ENCODE data around the gene TNP2. TPM values are rescaled to one million over a fixed set of nuclear protein-coding genes. Genes with fewer than 3 reads are reported as not detected.

The TNP2 gene
- polyA plus RNA-seq, 1 of the 3 experiments (the other 2 are of a cell fraction) = not detected

DNA sequence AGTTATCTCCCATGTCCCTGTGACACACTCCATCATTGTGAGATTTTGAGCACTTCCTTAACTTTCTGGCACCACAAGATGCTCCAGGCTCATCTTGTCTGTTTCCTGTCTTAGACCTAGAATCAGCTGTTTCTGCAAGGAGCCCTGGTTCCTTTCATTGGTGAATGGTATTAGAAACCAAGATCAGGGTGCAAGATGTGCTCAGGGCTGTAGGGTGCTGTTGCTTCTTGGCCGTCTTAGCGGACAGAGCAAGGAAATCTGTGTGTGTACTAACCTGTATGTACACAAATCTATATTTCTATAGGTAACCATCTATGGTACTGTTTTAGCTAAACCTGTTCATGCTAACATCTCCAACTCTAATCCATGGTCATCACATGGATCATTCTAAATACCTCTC is 20.1 kb upstream of the TNP2 start:
- WGBS (ENCODE audit: low lambda C conversion rate) = 94% methylated on average over 2 of the region's 2 CpGs
- Histone ChIP-seq H3K27me3 (ENCODE audit: insufficient read depth) (no peaks in the 10 kb centered on the region; the same call in 1 of the 2 replicates), H3K4me2 (no peak overlapping the region), H3K9me3 (no peaks in the 10 kb centered on the region), H3K4me3 (ENCODE audit: low read depth in 2 of 2, low read length in 1 of 2) (no peak overlapping the region), H3K27ac (ENCODE audit: low read depth in 2 of 2, low read length in 1 of 2) (no peak overlapping the region), H3K79me2 (ENCODE audit: insufficient read depth) (no peaks in the 10 kb centered on the region), H2AFZ (ENCODE audit: low read depth) (no peak overlapping the region), H3K9ac (no peak overlapping the region), H4K20me1 (ENCODE audit: insufficient read depth) (no peaks in the 10 kb centered on the region), H3K36me3 (replicated peaks in 1 of 2; ENCODE audit: control insufficient read depth in 1 of 2, insufficient read depth in 2 of 2, low read length in 1 of 2) (no peaks in the 10 kb centered on the region), H3K9me2 (no peaks in the 10 kb centered on the region), H3K4me1 (ENCODE audit: control insufficient read depth in 1 of 2, insufficient read depth in 2 of 2, low read depth in 1 of 2, low read length in 1 of 2) (no peaks in the 10 kb centered on the region; a peak in 1 of 4 replicates), H3F3A (replicated peaks; ENCODE audit: insufficient read depth) (no peaks in the 10 kb centered on the region)
- DNase-seq = no peak
- ChIA-PET CTCF (interaction anchor here (0.6 to 1.3 kb wide), 3 partner anchors 13 to 326 kb away, joined by 3 to 7 read pairs (median 3); no protein-coding TSS in a partner anchor), POLR2A (no interaction called here)
- TF ChIP-seq EZH2phosphoT487 (IDR thresholded peaks at IDR 0.05; ENCODE audit: borderline replicate concordance, low read depth) (no peak), MEF2A (IDR thresholded peaks at IDR 0.05; ENCODE audit: borderline replicate concordance, low read depth) (no peak), NFIC (IDR thresholded peaks at IDR 0.05; ENCODE audit: borderline replicate concordance) (no peak), RFX5 (IDR thresholded peaks at IDR 0.05; ENCODE audit: low read length) (no peak), FOSL2 (IDR thresholded peaks at IDR 0.05; ENCODE audit: borderline replicate concordance, low read depth) (no peak), FOXJ3 (CRISPR knock-in tag; IDR thresholded peaks at IDR 0.05) (no peak)
- TF ChIP-seq, protein P1, sequence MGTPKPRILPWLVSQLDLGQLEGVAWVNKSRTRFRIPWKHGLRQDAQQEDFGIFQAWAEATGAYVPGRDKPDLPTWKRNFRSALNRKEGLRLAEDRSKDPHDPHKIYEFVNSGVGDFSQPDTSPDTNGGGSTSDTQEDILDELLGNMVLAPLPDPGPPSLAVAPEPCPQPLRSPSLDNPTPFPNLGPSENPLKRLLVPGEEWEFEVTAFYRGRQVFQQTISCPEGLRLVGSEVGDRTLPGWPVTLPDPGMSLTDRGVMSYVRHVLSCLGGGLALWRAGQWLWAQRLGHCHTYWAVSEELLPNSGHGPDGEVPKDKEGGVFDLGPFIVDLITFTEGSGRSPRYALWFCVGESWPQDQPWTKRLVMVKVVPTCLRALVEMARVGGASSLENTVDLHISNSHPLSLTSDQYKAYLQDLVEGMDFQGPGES (IDR thresholded peaks at IDR 0.05; ENCODE audit: low read depth, low read length) = no peak
- TF ChIP-seq, protein P2, sequence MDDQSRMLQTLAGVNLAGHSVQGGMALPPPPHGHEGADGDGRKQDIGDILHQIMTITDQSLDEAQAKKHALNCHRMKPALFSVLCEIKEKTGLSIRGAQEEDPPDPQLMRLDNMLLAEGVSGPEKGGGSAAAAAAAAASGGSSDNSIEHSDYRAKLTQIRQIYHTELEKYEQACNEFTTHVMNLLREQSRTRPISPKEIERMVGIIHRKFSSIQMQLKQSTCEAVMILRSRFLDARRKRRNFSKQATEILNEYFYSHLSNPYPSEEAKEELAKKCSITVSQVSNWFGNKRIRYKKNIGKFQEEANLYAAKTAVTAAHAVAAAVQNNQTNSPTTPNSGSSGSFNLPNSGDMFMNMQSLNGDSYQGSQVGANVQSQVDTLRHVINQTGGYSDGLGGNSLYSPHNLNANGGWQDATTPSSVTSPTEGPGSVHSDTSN (IDR thresholded peaks at IDR 0.05) = no peak

DNA sequence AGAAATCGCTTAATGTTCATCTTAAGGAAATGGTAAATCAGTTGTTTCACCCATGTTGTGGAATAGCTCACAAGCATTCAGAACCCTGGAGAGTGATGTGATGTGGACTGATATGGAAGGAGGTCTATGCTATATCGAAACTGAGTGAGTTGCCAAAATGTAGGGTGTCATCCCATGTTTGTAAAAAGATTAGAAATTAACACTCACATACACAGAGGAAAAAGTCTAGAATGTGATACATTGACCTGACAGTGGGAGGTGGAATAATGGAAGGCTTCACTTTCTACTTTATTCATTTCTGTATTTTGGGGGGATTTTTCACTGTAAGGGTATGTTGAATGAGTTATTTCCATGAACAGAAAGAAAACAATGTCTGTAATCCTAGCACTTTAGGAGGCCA is 16.7 kb upstream of the TNP2 start:
- CTCF ChIA-PET = interaction anchor here (2.0 to 2.1 kb wide), 2 partner anchors 12 to 322 kb away, joined by 5 to 7 read pairs; no protein-coding TSS in a partner anchor

DNA sequence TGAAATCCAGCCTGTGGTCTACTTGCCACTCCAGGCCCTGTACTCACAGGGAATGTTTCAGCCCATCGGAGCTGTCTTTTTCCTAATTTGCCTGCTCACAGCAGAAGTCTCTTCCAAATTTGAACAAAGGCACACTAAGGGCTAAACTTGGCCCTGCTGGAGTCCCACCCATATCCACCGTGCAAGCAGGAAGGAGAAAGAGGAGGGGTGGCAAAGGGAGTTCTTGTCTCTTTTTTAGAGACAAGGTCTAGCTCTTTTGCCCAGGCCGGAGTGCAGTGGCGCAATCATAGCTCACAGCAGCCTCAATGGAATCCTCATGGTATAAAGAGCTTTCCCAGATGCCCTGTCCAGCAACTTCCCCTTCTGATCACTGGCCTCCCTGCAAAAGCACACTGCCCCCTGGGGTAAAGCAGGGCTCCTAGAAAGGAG is 14.7 kb upstream of the TNP2 start:
- no peak overlapping the region for H3K4me3 ChIP-seq (ENCODE audit: low read depth in 2 of 2, low read length in 1 of 2)
- no peaks in the 10 kb centered on the region; the same call in 1 of the 2 replicates for H3K27me3 ChIP-seq (ENCODE audit: insufficient read depth)
- H3K36me3 ChIP-seq (replicated peaks in 1 of 2; ENCODE audit: control insufficient read depth in 1 of 2, insufficient read depth in 2 of 2, low read length in 1 of 2) = no peaks in the 10 kb centered on the region
- H3K9me2 ChIP-seq = no peaks in the 10 kb centered on the region
- no peaks in the 10 kb centered on the region; a peak in 1 of 4 replicates for H3K4me1 ChIP-seq (ENCODE audit: control insufficient read depth in 1 of 2, insufficient read depth in 2 of 2, low read depth in 1 of 2, low read length in 1 of 2)
- no peak for TF ChIP-seq EZH2phosphoT487 (IDR thresholded peaks at IDR 0.05; ENCODE audit: borderline replicate concordance, low read depth)
- TF ChIP-seq, protein P3, sequence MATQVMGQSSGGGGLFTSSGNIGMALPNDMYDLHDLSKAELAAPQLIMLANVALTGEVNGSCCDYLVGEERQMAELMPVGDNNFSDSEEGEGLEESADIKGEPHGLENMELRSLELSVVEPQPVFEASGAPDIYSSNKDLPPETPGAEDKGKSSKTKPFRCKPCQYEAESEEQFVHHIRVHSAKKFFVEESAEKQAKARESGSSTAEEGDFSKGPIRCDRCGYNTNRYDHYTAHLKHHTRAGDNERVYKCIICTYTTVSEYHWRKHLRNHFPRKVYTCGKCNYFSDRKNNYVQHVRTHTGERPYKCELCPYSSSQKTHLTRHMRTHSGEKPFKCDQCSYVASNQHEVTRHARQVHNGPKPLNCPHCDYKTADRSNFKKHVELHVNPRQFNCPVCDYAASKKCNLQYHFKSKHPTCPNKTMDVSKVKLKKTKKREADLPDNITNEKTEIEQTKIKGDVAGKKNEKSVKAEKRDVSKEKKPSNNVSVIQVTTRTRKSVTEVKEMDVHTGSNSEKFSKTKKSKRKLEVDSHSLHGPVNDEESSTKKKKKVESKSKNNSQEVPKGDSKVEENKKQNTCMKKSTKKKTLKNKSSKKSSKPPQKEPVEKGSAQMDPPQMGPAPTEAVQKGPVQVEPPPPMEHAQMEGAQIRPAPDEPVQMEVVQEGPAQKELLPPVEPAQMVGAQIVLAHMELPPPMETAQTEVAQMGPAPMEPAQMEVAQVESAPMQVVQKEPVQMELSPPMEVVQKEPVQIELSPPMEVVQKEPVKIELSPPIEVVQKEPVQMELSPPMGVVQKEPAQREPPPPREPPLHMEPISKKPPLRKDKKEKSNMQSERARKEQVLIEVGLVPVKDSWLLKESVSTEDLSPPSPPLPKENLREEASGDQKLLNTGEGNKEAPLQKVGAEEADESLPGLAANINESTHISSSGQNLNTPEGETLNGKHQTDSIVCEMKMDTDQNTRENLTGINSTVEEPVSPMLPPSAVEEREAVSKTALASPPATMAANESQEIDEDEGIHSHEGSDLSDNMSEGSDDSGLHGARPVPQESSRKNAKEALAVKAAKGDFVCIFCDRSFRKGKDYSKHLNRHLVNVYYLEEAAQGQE (IDR thresholded peaks at IDR 0.05; ENCODE audit: low read depth, low read length) = peak; percentile 79
- no peak overlapping the region for H3K9ac ChIP-seq
- no peaks in the 10 kb centered on the region for H3F3A ChIP-seq (replicated peaks; ENCODE audit: insufficient read depth)
- CTCF ChIA-PET = interaction anchor here (1.1 to 1.9 kb wide), 3 partner anchors 10 to 65 kb away, joined by 3 to 7 read pairs (median 4); partner anchors contain the start of gene PRM3
- DNase-seq = no peak
- no peaks in the 10 kb centered on the region for H4K20me1 ChIP-seq (ENCODE audit: insufficient read depth)
- H3K27ac ChIP-seq (ENCODE audit: low read depth in 2 of 2, low read length in 1 of 2) = no peak overlapping the region
- WGBS (ENCODE audit: low lambda C conversion rate) = 78% methylated on average over 4 of the region's 4 CpGs
- no peak overlapping the region for H2AFZ ChIP-seq (ENCODE audit: low read depth)
- H3K4me2 ChIP-seq = no peak overlapping the region
- no peaks in the 10 kb centered on the region for H3K79me2 ChIP-seq (ENCODE audit: insufficient read depth)
- no peaks in the 10 kb centered on the region for H3K9me3 ChIP-seq
- POLR2A ChIA-PET = no interaction called here

More for the DNA sequence above, 16.7 kb upstream of the TNP2 start:
- Histone ChIP-seq H3K9ac (no peak overlapping the region), H3K79me2 (ENCODE audit: insufficient read depth) (no peaks in the 10 kb centered on the region), H2AFZ (ENCODE audit: low read depth) (no peak overlapping the region), H3K9me2 (no peaks in the 10 kb centered on the region), H3K9me3 (no peaks in the 10 kb centered on the region), H3K27ac (ENCODE audit: low read depth in 2 of 2, low read length in 1 of 2) (no peak overlapping the region), H3K36me3 (replicated peaks in 1 of 2; ENCODE audit: control insufficient read depth in 1 of 2, insufficient read depth in 2 of 2, low read length in 1 of 2) (no peaks in the 10 kb centered on the region), H3F3A (replicated peaks; ENCODE audit: insufficient read depth) (no peaks in the 10 kb centered on the region), H3K4me2 (no peak overlapping the region), H3K4me3 (ENCODE audit: low read depth in 2 of 2, low read length in 1 of 2) (no peak overlapping the region), H3K4me1 (ENCODE audit: control insufficient read depth in 1 of 2, insufficient read depth in 2 of 2, low read depth in 1 of 2, low read length in 1 of 2) (no peaks in the 10 kb centered on the region; a peak in 1 of 4 replicates), H3K27me3 (ENCODE audit: insufficient read depth) (no peaks in the 10 kb centered on the region; the same call in 1 of the 2 replicates), H4K20me1 (ENCODE audit: insufficient read depth) (no peaks in the 10 kb centered on the region)
- POLR2A ChIA-PET = no interaction called here
- WGBS (ENCODE audit: low lambda C conversion rate) = 60% methylated on average over 2 of the region's 2 CpGs
- TF ChIP-seq MEF2A (IDR thresholded peaks at IDR 0.05; ENCODE audit: borderline replicate concordance, low read depth) = no peak
- DNase-seq = no peak

Measured in SK-N-SH (cell line).